SJCRH30 (cell line): ENCODE results near the gene CASP1. TPM values are rescaled to one million over a fixed set of nuclear protein-coding genes. Genes with fewer than 3 reads are reported as not detected.

Experiments
- DNase-seq, 2 experiments: peaks; one replicate each; pipeline ENCODE4 v3.0.0-alpha.2; 2015 to 2020
- H3K27ac ChIP-seq: fragments of 250-450 bp; sonication (Bioruptor Pico); 2 replicates; pipeline ENCODE4 v1.5.1; 2020; ENCODE audit warnings: mild to moderate bottlenecking, moderate library complexity
- H3K27me3 ChIP-seq: fragments of 250-450 bp; sonication (Bioruptor Pico); 2 replicates; pipeline ENCODE4 v1.5.1; 2020; ENCODE audit warnings: mild to moderate bottlenecking, moderate library complexity
- H3K36me3 ChIP-seq: fragments of 250-450 bp; sonication (Bioruptor Pico); 2 replicates; pipeline ENCODE4 v1.5.1; 2020; ENCODE audit warnings: mild to moderate bottlenecking, moderate library complexity
- H3K4me1 ChIP-seq: fragments of 250-450 bp; sonication (Bioruptor Pico); 2 replicates; pipeline ENCODE4 v1.5.1; 2020; ENCODE audit warnings: mild to moderate bottlenecking, moderate library complexity
- H3K4me3 ChIP-seq: fragments of 250-450 bp; sonication (Bioruptor Pico); 2 replicates; pipeline ENCODE4 v1.5.1; 2020; ENCODE audit warnings: mild to moderate bottlenecking, moderate library complexity
- H3K9me3 ChIP-seq: fragments of 250-450 bp; sonication (Bioruptor Pico); replicated peaks from 2 replicates; pipeline ENCODE4 v1.5.1; 2020; ENCODE audit warnings: mild to moderate bottlenecking, moderate library complexity
- total RNA-seq: library from RNA; depleted of rRNA; stranded (reverse); fragments of >200 nt; shearing (Covaris generic); gene quantifications from 2 replicates; pipeline ENCODE4 v1.2.3, GENCODE V29; 2014; rRNA removed

The CASP1 gene
- total RNA-seq, 1 experiment from 2014 or later = 0.40 TPM

DNA sequence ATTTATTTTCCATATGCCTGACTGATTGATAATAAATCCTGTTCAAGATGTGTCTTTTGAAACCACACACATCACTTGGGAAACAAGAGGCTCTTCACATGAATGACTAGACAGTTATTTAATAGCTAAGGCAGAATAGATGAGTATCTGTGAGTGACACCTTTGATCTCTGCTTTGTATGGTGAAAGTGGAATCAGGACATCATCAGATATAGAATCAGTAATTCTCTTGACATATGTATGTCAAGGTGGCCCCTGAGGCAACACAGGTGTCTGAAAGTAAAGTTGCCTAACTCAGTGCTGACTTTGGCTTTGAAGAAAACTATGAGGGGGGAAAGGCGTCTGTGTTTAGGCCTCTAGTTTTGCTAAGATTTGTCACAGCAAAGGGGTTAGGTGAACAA, 55.1 kb downstream of the CASP1 start:
- H3K4me3 ChIP-seq = no peak overlapping the region
- H3K9me3 ChIP-seq = no peaks in the 10 kb centered on the region
- no peak for DNase-seq
- no peaks in the 10 kb centered on the region for H3K27me3 ChIP-seq
- no peaks in the 10 kb centered on the region for H3K4me1 ChIP-seq
- H3K36me3 ChIP-seq = no peaks in the 10 kb centered on the region
- H3K27ac ChIP-seq = no peak overlapping the region

Other genes starting within 250 kb of the CASP1 start
- not detected in 2 replicates for gene CASP12, start 136.7 kb downstream of the CASP1 start, total RNA-seq
- 0.48 and 1.0 TPM in 2 replicates for gene CASP4, start 66.6 kb downstream of the CASP1 start, total RNA-seq
- gene CASP5, start 12.0 kb downstream of the CASP1 start, total RNA-seq = not detected in 2 replicates
- gene CARD16, start 10.2 kb upstream of the CASP1 start, total RNA-seq = 0.25 and 0.53 TPM in 2 replicates
- gene CARD18, start 104.6 kb upstream of the CASP1 start, total RNA-seq = not detected in 2 replicates